Measurements from ENCODE around the gene ELP4.
"Not testable (repeated sequence)": the region's sequence is repeated elsewhere in the genome, so short reads cannot be mapped to it uniquely, and the experiment has no call there.

Gene ELP4

GRCh38 chr11:31509429-31510345, at the start of gene ELP4, which contains the start of gene IMMP1L:
TSS of gene ELP4 (plus strand) at chr11:31509767. CDS start at chr11:31509785, 18 bp downstream.
TSS of gene IMMP1L (minus strand) at chr11:31509622. CDS start at chr11:31463276, 46,346 bp downstream.
- DNase-seq: peak; percentile 96 to 98

- no peak for DNase-seq
Observed at GRCh38 chr11:31464436-31464835, 45.1 kb upstream of the ELP4 start.

GRCh38 chr11:31474083-31474482, 35.5 kb upstream of the ELP4 start:
- DNase-seq: no peak

- no peak for DNase-seq
Observed at GRCh38 chr11:31477528-31478222, 31.9 kb upstream of the ELP4 start.

GRCh38 chr11:31478223-31478590, 31.4 kb upstream of the ELP4 start:
- DNase-seq: peak; percentile 20 to 28

GRCh38 chr11:31479066-31479465, 30.5 kb upstream of the ELP4 start:
- no peak for DNase-seq

- no peak for DNase-seq
Observed at GRCh38 chr11:31480930-31481329, 28.6 kb upstream of the ELP4 start.

- DNase-seq: no peak
Observed at GRCh38 chr11:31484497-31484896, 25.1 kb upstream of the ELP4 start.

- no peak for DNase-seq
Observed at GRCh38 chr11:31487848-31488247, 21.7 kb upstream of the ELP4 start.

GRCh38 chr11:31492320-31492913, 17.1 kb upstream of the ELP4 start:
- DNase-seq: no peak

- DNase-seq: no peak
Observed at GRCh38 chr11:31493235-31493634, 16.3 kb upstream of the ELP4 start.

- DNase-seq: not testable (repeated sequence)
Observed at GRCh38 chr11:31493762-31494161, 15.8 kb upstream of the ELP4 start.

- DNase-seq: no peak
Observed at GRCh38 chr11:31499576-31500178, 9.9 kb upstream of the ELP4 start.

- no peak for DNase-seq
Observed at GRCh38 chr11:31500560-31500959, 9.0 kb upstream of the ELP4 start.

- no peak for DNase-seq
Observed at GRCh38 chr11:31509051-31509428, 527 bp upstream of the ELP4 start.

- DNase-seq: no peak
Observed at GRCh38 chr11:31512117-31512516, 2.5 kb downstream of the ELP4 start.

GRCh38 chr11:31521497-31522150, 12.1 kb downstream of the ELP4 start:
- DNase-seq: no peak

GRCh38 chr11:31529189-31529588, 19.6 kb downstream of the ELP4 start:
- DNase-seq: no peak

- DNase-seq: no peak
Observed at GRCh38 chr11:31529701-31530100, 20.1 kb downstream of the ELP4 start.

- DNase-seq: no peak
Observed at GRCh38 chr11:31531293-31531692, 21.7 kb downstream of the ELP4 start.

GRCh38 chr11:31535479-31535878, 25.9 kb downstream of the ELP4 start:
- DNase-seq: no peak

- DNase-seq: no peak
Observed at GRCh38 chr11:31542862-31543261, 33.3 kb downstream of the ELP4 start.

GRCh38 chr11:31555938-31556337, 46.4 kb downstream of the ELP4 start:
- no peak for DNase-seq
